B cell (primary cell): Measurements from ENCODE around the gene COPZ1. TPM values are rescaled to one million over a fixed set of nuclear protein-coding genes. Genes with fewer than 3 reads are reported as not detected.

Experiments
- ATAC-seq: fragments of 200-7000 bp; cut with Tn5 transposase; one replicate; pipeline ENCODE4 v1.10.0; 2021; ENCODE audit warnings: low read depth, mild to moderate bottlenecking, moderate number of reproducible peaks, moderate library complexity
- CTCF ChIA-PET: fragments of 350-600 bp; sonication (Branson Sonifier 250); formaldehyde crosslinking; loops from one replicate; lab custom pipeline; 2021; ENCODE audit warnings: antibody characterized with exemption, inconsistent platforms; lab: Charles Lee
- POLR2A ChIA-PET: fragments of 350-600 bp; sonication (Branson Sonifier 250); formaldehyde crosslinking; loops from one replicate; lab custom pipeline; 2021; ENCODE audit warnings: antibody characterized with exemption; lab: Charles Lee
- DNase-seq: peaks from one replicate; pipeline ENCODE4 v3.0.0; 2013
- H2AFZ ChIP-seq: 2 replicates; pipeline ENCODE4 v1.6.1; 2012; ENCODE audit warnings: mild to moderate bottlenecking, low read depth, low read length; ENCODE audit not compliant: insufficient read depth, poor library complexity, severe bottlenecking
- H3K27ac ChIP-seq, 2 donors: 1 replicate in 1 of 2; 2 replicates in 1 of 2; pipeline ENCODE4 v1.5.1; 2012 to 2013; ENCODE audit warnings: low read length in 2 of 2, mild to moderate bottlenecking in 2 of 2, moderate library complexity in 1 of 2
- H3K27me3 ChIP-seq, 4 experiments: fragments of 200-600 bp in 1 of 4; sonication (generic) in 1 of 4; replicated peaks in 1 of 4; 1 replicate in 2 of 4; 2 replicates in 2 of 4; pipeline versions ENCODE4 v1.6.1 to v1.7.0; 2013 to 2016; ENCODE audit warnings: low read length in 3 of 4, mild to moderate bottlenecking in 2 of 4, mixed read lengths in 1 of 4, moderate library complexity in 1 of 4; ENCODE audit not compliant: insufficient read depth in 4 of 4, control insufficient read depth in 3 of 4; ENCODE audit errors: control extremely low read depth in 1 of 4
- H3K36me3 ChIP-seq, 2 experiments: replicated peaks in 1 of 2; 1 replicate in 1 of 2; 2 replicates in 1 of 2; pipeline versions ENCODE4 v1.6.1 to v1.7.1; 2013; ENCODE audit warnings: low read length in 1 of 2; ENCODE audit not compliant: insufficient read depth in 2 of 2, control insufficient read depth in 1 of 2; ENCODE audit errors: control extremely low read depth in 1 of 2, extremely low read depth in 1 of 2
- H3K4me1 ChIP-seq, 2 donors: fragments of 200-600 bp in 1 of 2; sonication (generic) in 1 of 2; 1 replicate in 1 of 2; 2 replicates in 1 of 2; pipeline versions ENCODE4 v1.5.1 to v1.6.1; 2013 to 2017; ENCODE audit warnings: low read length in 2 of 2; ENCODE audit not compliant: control insufficient read depth in 2 of 2, insufficient read depth in 2 of 2
- H3K4me2 ChIP-seq: replicated peaks from 2 replicates; pipeline ENCODE3; 2012; ENCODE audit warnings: mild to moderate bottlenecking, low read depth, low read length; ENCODE audit not compliant: poor library complexity, severe bottlenecking
- H3K4me3 ChIP-seq, 5 experiments: fragments of 200-600 bp in 1 of 5; sonication (generic) in 1 of 5; 1 replicate in 3 of 5; 2 replicates in 2 of 5; pipeline versions ENCODE4 v1.5.1 to v1.7.0; 2011 to 2016; ENCODE audit warnings: low read length in 4 of 5, mild to moderate bottlenecking in 4 of 5, low read depth in 2 of 5, control low read depth in 1 of 5, moderate library complexity in 1 of 5; ENCODE audit not compliant: insufficient read depth in 1 of 5; ENCODE audit errors: control extremely low read depth in 1 of 5, extremely low read depth in 1 of 5
- H3K79me2 ChIP-seq: fragments of 200-600 bp; sonication (generic); one replicate; pipeline ENCODE4 v1.6.0; 2016; ENCODE audit warnings: low read length; ENCODE audit not compliant: control insufficient read depth, insufficient read depth
- H3K9ac ChIP-seq: fragments of 200-600 bp; sonication (generic); 2 replicates; pipeline ENCODE4 v1.6.1; 2017; ENCODE audit warnings: mild to moderate bottlenecking, low read length, moderate library complexity
- H3K9me3 ChIP-seq, 3 donors: one replicate each; pipeline versions ENCODE4 v1.6.1 to v1.7.1; 2013; ENCODE audit warnings: low read length in 2 of 3; ENCODE audit not compliant: control insufficient read depth in 2 of 3, insufficient read depth in 1 of 3; ENCODE audit errors: control extremely low read depth in 1 of 3
- H4K20me1 ChIP-seq: 2 replicates; pipeline ENCODE4 v1.6.0; 2012; ENCODE audit warnings: mild to moderate bottlenecking, low read length; ENCODE audit not compliant: insufficient read depth, control insufficient read depth, poor library complexity, severe bottlenecking
- H3K27ac Mint-ChIP-seq: one replicate; pipeline ENCODE4 v1.8.0; 2021; ENCODE audit warnings: mixed read lengths
- H3K27me3 Mint-ChIP-seq: one replicate; pipeline ENCODE4 v1.8.0; 2021; ENCODE audit warnings: mixed read lengths
- H3K4me1 Mint-ChIP-seq: one replicate; pipeline ENCODE4 v1.8.0; 2021; ENCODE audit warnings: mixed read lengths
- H3K4me3 Mint-ChIP-seq: one replicate; pipeline ENCODE4 v1.8.0; 2021; ENCODE audit warnings: mixed read lengths
- H3K9me3 Mint-ChIP-seq: one replicate; pipeline ENCODE4 v1.8.0; 2022; ENCODE audit warnings: mixed read lengths; ENCODE audit not compliant: insufficient read depth
- CTCF ChIP-seq: fragments of 200-600 bp; IDR thresholded peaks from one replicate; pipeline ENCODE4 v1.8.0; 2022; ENCODE audit warnings: antibody characterized with exemption, mild to moderate bottlenecking
- EZH2 ChIP-seq: IDR thresholded peaks from 2 replicates; pipeline ENCODE4 v1.6.1; 2012; ENCODE audit warnings: borderline replicate concordance, low read depth, mild to moderate bottlenecking, moderate library complexity, low read length; ENCODE audit not compliant: insufficient read depth, poor library complexity, severe bottlenecking
- WGBS: methylation state at CpG from one replicate; pipeline ENCODE4 v1.1.5; 2013; ENCODE audit warnings: missing lambda C conversion rate; ENCODE audit not compliant: insufficient coverage; 5-methylcytosine and 5-hydroxymethylcytosine counted together
- intact Hi-C: fragments of 100-400 bp; cut with micrococcal nuclease; formaldehyde crosslinking; loops from one replicate; pipeline ENCODE4 v1.10.0; 2022
- polyA plus RNA-seq: library from polyadenylated mRNA; depleted of rRNA; stranded (reverse); fragments of >200 nt; gene quantifications from 2 replicates; pipeline ENCODE4 v1.2.3, GENCODE V29; 2012
- total RNA-seq, 2 donors: library from RNA; stranded (reverse); fragments of 120-200 nt in 1 of 2; gene quantifications; 1 replicate in 1 of 2; 2 replicates in 1 of 2; pipeline versions ENCODE4 v1.2.3 to v1.2.4, GENCODE V29; 2013 to 2022

COPZ1 gene
- total and polyA plus RNA-seq, 2 donors (not counting 1 experiment from before 2014, with no cell fraction given): 54.9 to 72.1 TPM

DNA sequence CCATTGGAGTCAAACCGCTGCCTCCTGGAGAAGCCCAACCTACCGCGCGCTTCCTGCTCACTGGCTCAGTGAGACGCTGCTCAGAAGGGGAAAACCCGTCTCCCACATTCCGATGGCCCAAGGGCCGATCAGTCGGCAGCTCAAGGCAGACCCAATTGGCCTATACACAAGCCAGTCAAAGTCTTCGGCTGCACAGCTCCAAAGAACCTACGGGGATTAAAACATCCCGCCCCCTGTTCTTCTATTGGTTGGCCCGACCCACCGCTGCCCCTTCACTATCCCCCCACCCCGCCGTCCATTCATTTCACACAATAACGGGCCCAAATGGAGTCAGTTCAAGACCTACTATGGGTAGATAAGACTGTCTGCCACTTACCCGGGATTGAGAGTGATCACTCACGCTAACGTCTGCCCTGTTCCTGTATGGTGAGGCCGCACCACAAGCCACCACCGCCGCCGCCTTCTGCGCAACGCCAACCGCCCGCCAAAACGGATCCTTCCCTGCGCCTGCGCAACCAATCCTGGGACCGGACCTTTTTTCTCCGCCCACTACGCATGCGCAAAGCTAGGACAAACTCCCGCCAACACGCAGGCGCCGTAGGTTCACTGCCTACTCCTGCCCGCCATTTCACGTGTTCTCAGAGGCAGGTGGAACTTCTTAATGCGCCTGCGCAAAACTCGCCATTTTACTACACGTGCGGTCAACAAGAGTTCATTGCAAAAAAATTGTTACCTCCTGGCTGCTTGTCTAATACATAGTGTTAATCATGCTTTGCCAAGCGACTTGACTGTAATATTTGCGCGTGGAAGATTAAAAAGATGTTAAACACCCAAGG is 45.1 kb upstream of the COPZ1 start, which contains the start of gene CBX5:
Gene CBX5 (minus strand): TSS at position 491 of the 836 bp plus-strand sequence. CDS start 22,472 bp downstream, outside the sequence.
- WGBS: under 1% methylated on average over 41 of the region's 49 CpGs

More for the DNA sequence above, 45.1 kb upstream of the COPZ1 start, which contains the start of gene CBX5:
- peak within 1 kb of the TSS; percentile 99 for H3K9ac ChIP-seq
- peaks cover 73% of the 10 kb centered on the region for H3K79me2 ChIP-seq
- H4K20me1 ChIP-seq: peaks cover 30% of the 10 kb centered on the region
- H3K27ac Mint-ChIP-seq: no peak within 1 kb of the TSS
- no peaks in the 10 kb centered on the region for H3K27me3 ChIP-seq
- TF ChIP-seq EZH2: no peak
- no peak for TF ChIP-seq CTCF
- H3K9me3 ChIP-seq: no peaks in the 10 kb centered on the region
- peak within 1 kb of the TSS; percentile 96 to 97 for H3K27ac ChIP-seq
- H3K36me3 ChIP-seq: peaks cover 2 to 33% of the 10 kb centered on the region in 2 experiments
- H3K4me2 ChIP-seq: peak within 1 kb of the TSS; percentile 93
- ChIA-PET CTCF (interaction anchor here (0.5 to 3.3 kb wide), 16 partner anchors 10 to 925 kb away, joined by 3 to 22 read pairs (median 4); partner anchors contain the start of gene COPZ1), POLR2A (interaction anchor here (0.6 to 2.8 kb wide), 13 partner anchors 10 to 901 kb away, joined by 3 to 23 read pairs (median 6); partner anchors contain the start of genes COPZ1, NFE2 and SP1)
- no peak within 1 kb of the TSS for H3K4me3 Mint-ChIP-seq
- no peaks in the 10 kb centered on the region for H3K9me3 Mint-ChIP-seq
- H3K4me1 ChIP-seq: peaks cover 50 to 54% of the 10 kb centered on the region in 2 donors
- intact Hi-C loops: loop anchor here (1.0 to 5.0 kb wide), 8 partner anchors 21 to 553 kb away; partner anchors contain the start of genes CALCOCO1, COPZ1, HOXC8 and NCKAP1L
- no peaks in the 10 kb centered on the region for H3K27me3 Mint-ChIP-seq
- peak within 1 kb of the TSS; percentile 81 for H2AFZ ChIP-seq
- peaks cover 49% of the 10 kb centered on the region for H3K4me1 Mint-ChIP-seq
- H3K4me3 ChIP-seq: peak within 1 kb of the TSS; percentile 79 to 99 (median 99)
- DNase-seq (peak; percentile 100), ATAC-seq (peak; percentile 68)
